Measurements from ENCODE around the gene ISCU. TPM values are rescaled to one million over a fixed set of nuclear protein-coding genes. Genes with fewer than 3 reads are reported as not detected.
A peak's percentile ranks its signal among the peaks of the same experiment; 100 is the strongest.

The ISCU gene
- polyA plus RNA-seq, 1 donor (not counting 4 experiments of a cell fraction or from before 2014, with no cell fraction given), result 106 TPM

- H4K20me1 ChIP-seq (ENCODE audit: control insufficient read depth, extremely low read depth, insufficient read depth, low read length), result no peaks in the 10 kb centered on the region
- peaks cover 22 to 27% of the 10 kb centered on the region in 2 experiments for H3K36me3 ChIP-seq (ENCODE audit: control insufficient read depth in 2 of 2, extremely low read depth in 1 of 2, insufficient read depth in 2 of 2, low read length in 2 of 2)
- DNase-seq (ENCODE audit: low read depth, low spot score) (no peak), FAIRE-seq (no peak)
- H2AFZ ChIP-seq (ENCODE audit: control insufficient read depth, low read length), result no peak overlapping the region
- H3K9me1 ChIP-seq (ENCODE audit: control insufficient read depth, extremely low read depth, insufficient read depth, low read length), result no peaks in the 10 kb centered on the region
- H3K4me2 ChIP-seq (ENCODE audit: control insufficient read depth, extremely low read depth, insufficient read depth, low read depth, low read length), result no peak overlapping the region
- no peaks in the 10 kb centered on the region for H3K79me2 ChIP-seq (ENCODE audit: control insufficient read depth, insufficient read depth, low read length)
- dilution Hi-C loops (cut with MboI; ENCODE audit: extremely low pct_ligation_motif_present, low sequenced_read_pairs), result no loop called here
- H3K27me3 ChIP-seq (ENCODE audit: control insufficient read depth, extremely low read depth, insufficient read depth, low read length), result peaks cover 7% of the 10 kb centered on the region
- no peaks in the 10 kb centered on the region for H3K9me3 ChIP-seq (ENCODE audit: control insufficient read depth, low read depth, low read length)
- no peak overlapping the region for H3K27ac ChIP-seq (ENCODE audit: control insufficient read depth, insufficient read depth, low read length)
- no peak overlapping the region for H3K9ac ChIP-seq (ENCODE audit: control insufficient read depth, extremely low read depth, insufficient read depth, low read length)
- TF ChIP-seq EZH2 (IDR thresholded peaks at IDR 0.05; ENCODE audit: low read length), result no peak
- TF ChIP-seq CTCF (optimal IDR thresholded peaks at IDR 0.05 in 1 of 3, IDR thresholded peaks at IDR 0.05 in 1 of 3, conservative IDR thresholded peaks at IDR 0.05 in 1 of 3; ENCODE audit: extremely low read depth in 1 of 3, insufficient read depth in 2 of 3, low read length in 3 of 3), result peak in 2 of 3 experiments; percentile 17 to 34
- no peak overlapping the region for H3K4me3 ChIP-seq (ENCODE audit: control insufficient read depth in 2 of 3, extremely low read depth in 1 of 3, insufficient read depth in 2 of 3, low read depth in 1 of 3, low read length in 3 of 3)
- peaks cover 7% of the 10 kb centered on the region for H3K4me1 ChIP-seq (ENCODE audit: control insufficient read depth, extremely low read depth, insufficient read depth, low read length)
Observed at GRCh38 chr12:108570743-108571608, 8.6 kb downstream of the ISCU start.

- Histone ChIP-seq H3K9me1 (ENCODE audit: control insufficient read depth, extremely low read depth, insufficient read depth, low read length) (no peaks in the 10 kb centered on the region), H2AFZ (ENCODE audit: control insufficient read depth, low read length) (no peak overlapping the region), H3K4me2 (ENCODE audit: control insufficient read depth, extremely low read depth, insufficient read depth, low read depth, low read length) (no peak overlapping the region), H4K20me1 (ENCODE audit: control insufficient read depth, extremely low read depth, insufficient read depth, low read length) (no peaks in the 10 kb centered on the region), H3K9me3 (ENCODE audit: control insufficient read depth, low read depth, low read length) (no peaks in the 10 kb centered on the region), H3K9ac (ENCODE audit: control insufficient read depth, extremely low read depth, insufficient read depth, low read length) (no peak overlapping the region), H3K27me3 (ENCODE audit: control insufficient read depth, extremely low read depth, insufficient read depth, low read length) (peaks cover 7% of the 10 kb centered on the region), H3K36me3 (ENCODE audit: control insufficient read depth in 2 of 2, extremely low read depth in 1 of 2, insufficient read depth in 2 of 2, low read length in 2 of 2) (peaks cover 20% of the 10 kb centered on the region in 2 experiments), H3K4me1 (ENCODE audit: control insufficient read depth, extremely low read depth, insufficient read depth, low read length) (no peaks in the 10 kb centered on the region), H3K79me2 (ENCODE audit: control insufficient read depth, insufficient read depth, low read length) (no peaks in the 10 kb centered on the region), H3K27ac (ENCODE audit: control insufficient read depth, insufficient read depth, low read length) (no peak overlapping the region), H3K4me3 (ENCODE audit: control insufficient read depth in 2 of 3, extremely low read depth in 1 of 3, insufficient read depth in 2 of 3, low read depth in 1 of 3, low read length in 3 of 3) (no peak overlapping the region)
- FAIRE-seq, result no peak
- dilution Hi-C loops (cut with MboI; ENCODE audit: extremely low pct_ligation_motif_present, low sequenced_read_pairs), result no loop called here
- no peak for TF ChIP-seq EZH2 (IDR thresholded peaks at IDR 0.05; ENCODE audit: low read length)
- no peak for TF ChIP-seq CTCF (optimal IDR thresholded peaks at IDR 0.05 in 1 of 3, IDR thresholded peaks at IDR 0.05 in 1 of 3, conservative IDR thresholded peaks at IDR 0.05 in 1 of 3; ENCODE audit: extremely low read depth in 1 of 3, insufficient read depth in 2 of 3, low read length in 3 of 3)
- no peak for DNase-seq (ENCODE audit: low read depth, low spot score)
Observed at GRCh38 chr12:108571609-108572165, 9.3 kb downstream of the ISCU start.

Data from keratinocyte (primary cell).